GM23338 (cell line): Measurements from ENCODE around the gene SLC35F4. TPM values are rescaled to one million over a fixed set of nuclear protein-coding genes. Genes with fewer than 3 reads are reported as not detected.

Source experiments
- ATAC-seq: fragments of 200-7000 bp; cut with Tn5 transposase; 3 replicates; pipeline ENCODE4 v1.9.1; 2020
- DNase-seq: peaks from one replicate; pipeline ENCODE4 v3.0.0-alpha.2; 2015; ENCODE audit warnings: low spot score
- H2AFZ ChIP-seq: fragments of 200-600 bp; sonication (generic); 2 replicates; pipeline ENCODE4 v1.8.0; 2016; ENCODE audit warnings: antibody characterized with exemption, mild to moderate bottlenecking, moderate library complexity
- H3F3A ChIP-seq: fragments of 200-600 bp; sonication (generic); replicated peaks from 2 replicates; pipeline ENCODE4 v1.8.0; 2017; ENCODE audit warnings: antibody characterized with exemption, mixed run types, low read depth
- H3K27ac ChIP-seq: fragments of 200-600 bp; sonication (generic); 2 replicates; pipeline ENCODE4 v1.6.1; 2016; ENCODE audit warnings: low read depth
- H3K27me3 ChIP-seq: fragments of 200-600 bp; sonication (generic); 2 replicates; pipeline ENCODE4 v1.8.0; 2016; ENCODE audit warnings: mild to moderate bottlenecking, mixed run types, moderate library complexity; ENCODE audit not compliant: insufficient read depth
- H3K36me3 ChIP-seq: fragments of 200-600 bp; sonication (generic); 2 replicates; pipeline ENCODE4 v1.8.0; 2016; ENCODE audit warnings: mild to moderate bottlenecking; ENCODE audit not compliant: insufficient read depth
- H3K4me1 ChIP-seq: fragments of 200-600 bp; sonication (generic); 2 replicates; pipeline ENCODE4 v1.8.0; 2016; ENCODE audit warnings: mild to moderate bottlenecking, moderate library complexity; ENCODE audit not compliant: insufficient read depth
- H3K4me2 ChIP-seq: fragments of 200-600 bp; sonication (generic); 2 replicates; pipeline ENCODE4 v1.7.1; 2017; ENCODE audit warnings: mixed run types
- H3K4me3 ChIP-seq: fragments of 200-600 bp; sonication (generic); 2 replicates; pipeline ENCODE4 v1.6.1; 2016; ENCODE audit warnings: mixed run types
- H3K79me2 ChIP-seq: fragments of 200-600 bp; sonication (generic); replicated peaks from 2 replicates; pipeline ENCODE4 v1.8.0; 2017; ENCODE audit warnings: mild to moderate bottlenecking; ENCODE audit not compliant: insufficient read depth
- H3K9me2 ChIP-seq: fragments of 200-600 bp; sonication (generic); 2 replicates; pipeline ENCODE4 v1.8.0; 2017; ENCODE audit not compliant: insufficient read depth
- H4K20me1 ChIP-seq: fragments of 200-600 bp; sonication (generic); replicated peaks from 2 replicates; pipeline ENCODE4 v1.8.0; 2017; ENCODE audit warnings: mild to moderate bottlenecking; ENCODE audit not compliant: insufficient read depth
- H3K27ac Mint-ChIP-seq: 2 replicates; pipeline ENCODE4 v1.8.0; 2020; ENCODE audit warnings: inconsistent platforms, mild to moderate bottlenecking, moderate library complexity, mixed read lengths
- H3K27me3 Mint-ChIP-seq: 3 replicates; pipeline ENCODE4 v1.8.0; 2022; ENCODE audit warnings: low read depth, mild to moderate bottlenecking, moderate library complexity, mixed read lengths, inconsistent platforms; ENCODE audit not compliant: insufficient read depth, poor library complexity
- H3K36me3 Mint-ChIP-seq: 3 replicates; pipeline ENCODE4 v1.8.0; 2021; ENCODE audit warnings: low read depth, mild to moderate bottlenecking, inconsistent platforms, moderate library complexity, mixed read lengths
- H3K4me1 Mint-ChIP-seq: 3 replicates; pipeline ENCODE4 v1.8.0; 2020; ENCODE audit warnings: mild to moderate bottlenecking, inconsistent platforms, mixed read lengths
- H3K4me3 Mint-ChIP-seq: 3 replicates; pipeline ENCODE4 v1.8.0; 2021; ENCODE audit warnings: moderate library complexity, mild to moderate bottlenecking, inconsistent platforms, mixed read lengths
- H3K9me3 Mint-ChIP-seq: 3 replicates; pipeline ENCODE4 v1.8.0; 2020; ENCODE audit warnings: moderate library complexity, mild to moderate bottlenecking, inconsistent platforms, mixed read lengths
- CREB1 ChIP-seq: fragments of 250-450 bp; sonication (Bioruptor Pico); IDR thresholded peaks from 2 replicates; pipeline ENCODE4 v1.5.0; 2020; ENCODE audit warnings: low read depth, mild to moderate bottlenecking, moderate library complexity
- EZH2 ChIP-seq: fragments of 200-600 bp; sonication (generic); IDR thresholded peaks from one replicate; pipeline ENCODE4 v1.8.0; 2017; ENCODE audit warnings: antibody characterized with exemption, mild to moderate bottlenecking, low read depth; ENCODE audit not compliant: unreplicated experiment
- EZH2phosphoT487 ChIP-seq: fragments of 200-600 bp; sonication (generic); IDR thresholded peaks from one replicate; pipeline ENCODE4 v1.8.1; 2018; ENCODE audit warnings: antibody characterized with exemption; ENCODE audit not compliant: unreplicated experiment
- JUNB ChIP-seq: IDR thresholded peaks from one replicate; pipeline ENCODE4 v1.6.1; 2016; ENCODE audit warnings: antibody characterized with exemption; ENCODE audit not compliant: unreplicated experiment
- POLR2AphosphoS5 ChIP-seq: IDR thresholded peaks from 2 replicates; pipeline ENCODE4 v1.6.1; 2016; ENCODE audit warnings: antibody characterized with exemption, low read depth
- ZNF114 ChIP-seq: fragments of 250-450 bp; sonication (Bioruptor Pico); IDR thresholded peaks from 2 replicates; pipeline ENCODE4 v1.5.0; 2020; ENCODE audit warnings: mild to moderate bottlenecking, moderate library complexity
- ZNF331 ChIP-seq: fragments of 250-450 bp; sonication (Bioruptor Pico); IDR thresholded peaks from 2 replicates; pipeline ENCODE4 v1.5.0; 2020; ENCODE audit warnings: low read depth, mild to moderate bottlenecking, moderate library complexity
- polyA plus RNA-seq: library from polyadenylated mRNA; unstranded; fragments of >200 nt; fragmentation: Nextera tagmentation; extraction: Ambion mirVana; gene quantifications from 2 replicates; pipeline ENCODE4 v1.2.1, GENCODE V29; 2016
- total RNA-seq: library from RNA; depleted of rRNA; stranded (reverse); fragments of >200 nt; shearing (Covaris generic); gene quantifications from 2 replicates; pipeline ENCODE4 v1.2.3, GENCODE V29; 2014
- TF ChIP-seq, protein P1 (sequence below): IDR thresholded peaks from one replicate; pipeline ENCODE4 v1.6.1; 2018; ENCODE audit warnings: antibody characterized with exemption; ENCODE audit not compliant: unreplicated experiment
- TF ChIP-seq, protein P2 (sequence below): fragments of 250-450 bp; sonication (Bioruptor Pico); IDR thresholded peaks from 2 replicates; pipeline ENCODE4 v1.5.0; 2020; ENCODE audit warnings: mild to moderate bottlenecking, moderate library complexity
- TF ChIP-seq, protein P3 (sequence below), 2 experiments: fragments of 200-600 bp in 1 of 2; sonication (generic) in 1 of 2; conservative IDR thresholded peaks; 2 replicates each; pipeline versions ENCODE4 v1.5.1 to v1.6.1; 2016 to 2017; ENCODE audit warnings: antibody characterized with exemption in 2 of 2, low read depth in 2 of 2, mild to moderate bottlenecking in 2 of 2, moderate library complexity in 1 of 2
- TF ChIP-seq, protein P4 (sequence below): IDR thresholded peaks from 2 replicates; pipeline ENCODE4 v1.6.1; 2016; ENCODE audit warnings: antibody characterized with exemption

The SLC35F4 gene
- total and polyA plus RNA-seq, 2 experiments from 2014 or later: 0.10 TPM; not detected in 1

DNA sequence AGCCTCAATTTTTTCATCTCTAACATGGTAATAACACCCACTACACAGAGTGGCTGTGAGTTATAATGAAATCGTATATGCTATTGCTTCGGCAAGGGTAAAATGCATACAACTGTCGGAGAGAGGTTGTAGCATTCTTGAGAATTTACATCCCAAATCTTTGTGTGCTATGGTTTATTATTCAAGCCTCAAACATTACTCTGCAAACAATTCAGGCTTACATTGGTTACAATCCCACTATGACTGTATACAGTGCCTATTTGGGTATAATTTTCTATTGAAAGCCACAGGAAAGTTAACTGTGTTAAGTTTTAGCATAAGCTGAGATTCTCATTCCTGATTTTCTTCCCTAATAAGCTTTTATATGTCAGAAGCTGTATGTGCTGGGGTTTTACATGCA, 20.6 kb downstream of the SLC35F4 start:
- ATAC-seq: no peak

More for the DNA sequence above, 20.6 kb downstream of the SLC35F4 start:
- Histone ChIP-seq H3K27ac (no peak overlapping the region), H3K4me2 (no peak overlapping the region), H3K9me2 (no peaks in the 10 kb centered on the region; the same call in 1 of the 2 replicates), H3K4me1 (no peaks in the 10 kb centered on the region), H3K79me2 (no peaks in the 10 kb centered on the region), H2AFZ (no peak overlapping the region), H3K4me3 (no peak overlapping the region), H4K20me1 (no peaks in the 10 kb centered on the region), H3F3A (no peaks in the 10 kb centered on the region), H3K36me3 (no peaks in the 10 kb centered on the region), H3K27me3 (no peaks in the 10 kb centered on the region)
- Mint-ChIP-seq H3K4me1 (peaks cover 5% of the 10 kb centered on the region; the same call in 2 of the 3 replicates), H3K9me3 (no peaks in the 10 kb centered on the region), H3K4me3 (no peak overlapping the region), H3K27ac (no peak overlapping the region), H3K27me3 (no peaks in the 10 kb centered on the region), H3K36me3 (no peaks in the 10 kb centered on the region)
- TF ChIP-seq, protein P1, sequence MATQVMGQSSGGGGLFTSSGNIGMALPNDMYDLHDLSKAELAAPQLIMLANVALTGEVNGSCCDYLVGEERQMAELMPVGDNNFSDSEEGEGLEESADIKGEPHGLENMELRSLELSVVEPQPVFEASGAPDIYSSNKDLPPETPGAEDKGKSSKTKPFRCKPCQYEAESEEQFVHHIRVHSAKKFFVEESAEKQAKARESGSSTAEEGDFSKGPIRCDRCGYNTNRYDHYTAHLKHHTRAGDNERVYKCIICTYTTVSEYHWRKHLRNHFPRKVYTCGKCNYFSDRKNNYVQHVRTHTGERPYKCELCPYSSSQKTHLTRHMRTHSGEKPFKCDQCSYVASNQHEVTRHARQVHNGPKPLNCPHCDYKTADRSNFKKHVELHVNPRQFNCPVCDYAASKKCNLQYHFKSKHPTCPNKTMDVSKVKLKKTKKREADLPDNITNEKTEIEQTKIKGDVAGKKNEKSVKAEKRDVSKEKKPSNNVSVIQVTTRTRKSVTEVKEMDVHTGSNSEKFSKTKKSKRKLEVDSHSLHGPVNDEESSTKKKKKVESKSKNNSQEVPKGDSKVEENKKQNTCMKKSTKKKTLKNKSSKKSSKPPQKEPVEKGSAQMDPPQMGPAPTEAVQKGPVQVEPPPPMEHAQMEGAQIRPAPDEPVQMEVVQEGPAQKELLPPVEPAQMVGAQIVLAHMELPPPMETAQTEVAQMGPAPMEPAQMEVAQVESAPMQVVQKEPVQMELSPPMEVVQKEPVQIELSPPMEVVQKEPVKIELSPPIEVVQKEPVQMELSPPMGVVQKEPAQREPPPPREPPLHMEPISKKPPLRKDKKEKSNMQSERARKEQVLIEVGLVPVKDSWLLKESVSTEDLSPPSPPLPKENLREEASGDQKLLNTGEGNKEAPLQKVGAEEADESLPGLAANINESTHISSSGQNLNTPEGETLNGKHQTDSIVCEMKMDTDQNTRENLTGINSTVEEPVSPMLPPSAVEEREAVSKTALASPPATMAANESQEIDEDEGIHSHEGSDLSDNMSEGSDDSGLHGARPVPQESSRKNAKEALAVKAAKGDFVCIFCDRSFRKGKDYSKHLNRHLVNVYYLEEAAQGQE: no peak
- TF ChIP-seq JUNB: no peak
- no peak for TF ChIP-seq POLR2AphosphoS5
- no peak for TF ChIP-seq EZH2
- TF ChIP-seq ZNF114 (CRISPR knock-in tag): no peak
- TF ChIP-seq EZH2phosphoT487: no peak
- TF ChIP-seq, protein P2, sequence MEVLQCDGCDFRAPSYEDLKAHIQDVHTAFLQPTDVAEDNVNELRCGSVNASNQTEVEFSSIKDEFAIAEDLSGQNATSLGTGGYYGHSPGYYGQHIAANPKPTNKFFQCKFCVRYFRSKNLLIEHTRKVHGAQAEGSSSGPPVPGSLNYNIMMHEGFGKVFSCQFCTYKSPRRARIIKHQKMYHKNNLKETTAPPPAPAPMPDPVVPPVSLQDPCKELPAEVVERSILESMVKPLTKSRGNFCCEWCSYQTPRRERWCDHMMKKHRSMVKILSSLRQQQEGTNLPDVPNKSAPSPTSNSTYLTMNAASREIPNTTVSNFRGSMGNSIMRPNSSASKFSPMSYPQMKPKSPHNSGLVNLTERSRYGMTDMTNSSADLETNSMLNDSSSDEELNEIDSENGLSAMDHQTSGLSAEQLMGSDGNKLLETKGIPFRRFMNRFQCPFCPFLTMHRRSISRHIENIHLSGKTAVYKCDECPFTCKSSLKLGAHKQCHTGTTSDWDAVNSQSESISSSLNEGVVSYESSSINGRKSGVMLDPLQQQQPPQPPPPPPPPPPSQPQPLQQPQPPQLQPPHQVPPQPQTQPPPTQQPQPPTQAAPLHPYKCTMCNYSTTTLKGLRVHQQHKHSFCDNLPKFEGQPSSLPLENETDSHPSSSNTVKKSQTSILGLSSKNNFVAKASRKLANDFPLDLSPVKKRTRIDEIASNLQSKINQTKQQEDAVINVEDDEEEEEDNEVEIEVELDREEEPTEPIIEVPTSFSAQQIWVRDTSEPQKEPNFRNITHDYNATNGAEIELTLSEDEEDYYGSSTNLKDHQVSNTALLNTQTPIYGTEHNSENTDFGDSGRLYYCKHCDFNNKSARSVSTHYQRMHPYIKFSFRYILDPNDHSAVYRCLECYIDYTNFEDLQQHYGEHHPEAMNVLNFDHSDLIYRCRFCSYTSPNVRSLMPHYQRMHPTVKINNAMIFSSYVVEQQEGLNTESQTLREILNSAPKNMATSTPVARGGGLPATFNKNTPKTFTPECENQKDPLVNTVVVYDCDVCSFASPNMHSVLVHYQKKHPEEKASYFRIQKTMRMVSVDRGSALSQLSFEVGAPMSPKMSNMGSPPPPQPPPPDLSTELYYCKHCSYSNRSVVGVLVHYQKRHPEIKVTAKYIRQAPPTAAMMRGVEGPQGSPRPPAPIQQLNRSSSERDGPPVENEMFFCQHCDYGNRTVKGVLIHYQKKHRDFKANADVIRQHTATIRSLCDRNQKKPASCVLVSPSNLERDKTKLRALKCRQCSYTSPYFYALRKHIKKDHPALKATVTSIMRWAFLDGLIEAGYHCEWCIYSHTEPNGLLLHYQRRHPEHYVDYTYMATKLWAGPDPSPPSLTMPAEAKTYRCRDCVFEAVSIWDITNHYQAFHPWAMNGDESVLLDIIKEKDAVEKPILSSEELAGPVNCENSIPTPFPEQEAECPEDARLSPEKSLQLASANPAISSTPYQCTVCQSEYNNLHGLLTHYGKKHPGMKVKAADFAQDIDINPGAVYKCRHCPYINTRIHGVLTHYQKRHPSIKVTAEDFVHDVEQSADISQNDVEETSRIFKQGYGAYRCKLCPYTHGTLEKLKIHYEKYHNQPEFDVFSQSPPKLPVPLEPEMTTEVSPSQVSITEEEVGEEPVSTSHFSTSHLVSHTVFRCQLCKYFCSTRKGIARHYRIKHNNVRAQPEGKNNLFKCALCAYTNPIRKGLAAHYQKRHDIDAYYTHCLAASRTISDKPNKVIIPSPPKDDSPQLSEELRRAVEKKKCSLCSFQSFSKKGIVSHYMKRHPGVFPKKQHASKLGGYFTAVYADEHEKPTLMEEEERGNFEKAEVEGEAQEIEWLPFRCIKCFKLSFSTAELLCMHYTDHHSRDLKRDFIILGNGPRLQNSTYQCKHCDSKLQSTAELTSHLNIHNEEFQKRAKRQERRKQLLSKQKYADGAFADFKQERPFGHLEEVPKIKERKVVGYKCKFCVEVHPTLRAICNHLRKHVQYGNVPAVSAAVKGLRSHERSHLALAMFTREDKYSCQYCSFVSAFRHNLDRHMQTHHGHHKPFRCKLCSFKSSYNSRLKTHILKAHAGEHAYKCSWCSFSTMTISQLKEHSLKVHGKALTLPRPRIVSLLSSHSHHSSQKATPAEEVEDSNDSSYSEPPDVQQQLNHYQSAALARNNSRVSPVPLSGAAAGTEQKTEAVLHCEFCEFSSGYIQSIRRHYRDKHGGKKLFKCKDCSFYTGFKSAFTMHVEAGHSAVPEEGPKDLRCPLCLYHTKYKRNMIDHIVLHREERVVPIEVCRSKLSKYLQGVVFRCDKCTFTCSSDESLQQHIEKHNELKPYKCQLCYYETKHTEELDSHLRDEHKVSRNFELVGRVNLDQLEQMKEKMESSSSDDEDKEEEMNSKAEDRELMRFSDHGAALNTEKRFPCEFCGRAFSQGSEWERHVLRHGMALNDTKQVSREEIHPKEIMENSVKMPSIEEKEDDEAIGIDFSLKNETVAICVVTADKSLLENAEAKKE (CRISPR knock-in tag): no peak
- TF ChIP-seq CREB1 (CRISPR knock-in tag): no peak
- no peak for TF ChIP-seq ZNF331 (CRISPR knock-in tag)
- TF ChIP-seq, protein P3, sequence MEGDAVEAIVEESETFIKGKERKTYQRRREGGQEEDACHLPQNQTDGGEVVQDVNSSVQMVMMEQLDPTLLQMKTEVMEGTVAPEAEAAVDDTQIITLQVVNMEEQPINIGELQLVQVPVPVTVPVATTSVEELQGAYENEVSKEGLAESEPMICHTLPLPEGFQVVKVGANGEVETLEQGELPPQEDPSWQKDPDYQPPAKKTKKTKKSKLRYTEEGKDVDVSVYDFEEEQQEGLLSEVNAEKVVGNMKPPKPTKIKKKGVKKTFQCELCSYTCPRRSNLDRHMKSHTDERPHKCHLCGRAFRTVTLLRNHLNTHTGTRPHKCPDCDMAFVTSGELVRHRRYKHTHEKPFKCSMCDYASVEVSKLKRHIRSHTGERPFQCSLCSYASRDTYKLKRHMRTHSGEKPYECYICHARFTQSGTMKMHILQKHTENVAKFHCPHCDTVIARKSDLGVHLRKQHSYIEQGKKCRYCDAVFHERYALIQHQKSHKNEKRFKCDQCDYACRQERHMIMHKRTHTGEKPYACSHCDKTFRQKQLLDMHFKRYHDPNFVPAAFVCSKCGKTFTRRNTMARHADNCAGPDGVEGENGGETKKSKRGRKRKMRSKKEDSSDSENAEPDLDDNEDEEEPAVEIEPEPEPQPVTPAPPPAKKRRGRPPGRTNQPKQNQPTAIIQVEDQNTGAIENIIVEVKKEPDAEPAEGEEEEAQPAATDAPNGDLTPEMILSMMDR (conservative IDR thresholded peaks at IDR 0.05; ENCODE audit: low read depth in 2 of 2): no peak
- TF ChIP-seq, protein P4, sequence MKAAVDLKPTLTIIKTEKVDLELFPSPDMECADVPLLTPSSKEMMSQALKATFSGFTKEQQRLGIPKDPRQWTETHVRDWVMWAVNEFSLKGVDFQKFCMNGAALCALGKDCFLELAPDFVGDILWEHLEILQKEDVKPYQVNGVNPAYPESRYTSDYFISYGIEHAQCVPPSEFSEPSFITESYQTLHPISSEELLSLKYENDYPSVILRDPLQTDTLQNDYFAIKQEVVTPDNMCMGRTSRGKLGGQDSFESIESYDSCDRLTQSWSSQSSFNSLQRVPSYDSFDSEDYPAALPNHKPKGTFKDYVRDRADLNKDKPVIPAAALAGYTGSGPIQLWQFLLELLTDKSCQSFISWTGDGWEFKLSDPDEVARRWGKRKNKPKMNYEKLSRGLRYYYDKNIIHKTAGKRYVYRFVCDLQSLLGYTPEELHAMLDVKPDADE: no peak
- no peak for DNase-seq
